Heart left ventricle (tissue), 16 donors: Measurements from ENCODE around the gene CFAP45. TPM values are rescaled to one million over a fixed set of nuclear protein-coding genes. Genes with fewer than 3 reads are reported as not detected.

Source experiments
- ATAC-seq, 4 donors: fragments of 200-7000 bp; cut with Tn5 transposase; one replicate each; pipeline ENCODE4 v1.9.1; 2020 to 2022; ENCODE audit warnings: moderate library complexity in 4 of 4, mild to moderate bottlenecking in 3 of 4, moderate number of reproducible peaks in 1 of 4
- DNase-seq, 5 donors: peaks; one replicate each; pipeline ENCODE4 v3.0.0-alpha.2; 2020
- H3K27ac ChIP-seq, 12 donors: fragments of 200-600 bp; sonication (generic) in 4 of 12; one replicate each; pipeline versions ENCODE4 v1.5.0 to v1.8.0; 2016 to 2022; ENCODE audit warnings: mild to moderate bottlenecking in 2 of 12
- H3K27me3 ChIP-seq, 9 donors: fragments of 200-600 bp; sonication (generic) in 2 of 9; one replicate each; pipeline versions ENCODE4 v1.5.1 to v1.8.0; 2016 to 2022; ENCODE audit warnings: mild to moderate bottlenecking in 3 of 9
- H3K36me3 ChIP-seq, 9 donors: fragments of 200-600 bp; sonication (generic) in 2 of 9; one replicate each; pipeline versions ENCODE4 v1.5.0 to v1.8.0; 2018 to 2022; ENCODE audit warnings: mild to moderate bottlenecking in 2 of 9
- H3K4me1 ChIP-seq, 12 donors: fragments of 200-600 bp; sonication (generic) in 4 of 12; one replicate each; pipeline versions ENCODE4 v1.5.0 to v1.8.0; 2016 to 2022; ENCODE audit warnings: mild to moderate bottlenecking in 3 of 12
- H3K4me3 ChIP-seq, 12 donors: fragments of 200-600 bp; sonication (generic) in 4 of 12; one replicate each; pipeline versions ENCODE4 v1.5.0 to v1.8.0; 2017 to 2022; ENCODE audit warnings: mild to moderate bottlenecking in 9 of 12, moderate library complexity in 4 of 12
- H3K9me3 ChIP-seq, 12 donors: fragments of 200-600 bp; sonication (generic) in 4 of 12; one replicate each; pipeline versions ENCODE4 v1.5.0 to v1.8.0; 2016 to 2022; ENCODE audit warnings: mild to moderate bottlenecking in 1 of 12
- POLR2A ChIP-seq, 2 donors: fragments of 450-650 bp; IDR thresholded peaks; one replicate each; pipeline ENCODE4 v1.6.1; 2017; ENCODE audit warnings: antibody characterized with exemption in 2 of 2, mild to moderate bottlenecking in 2 of 2, moderate library complexity in 2 of 2
- WGBS, 4 donors: extraction: QIAGEN DNeasy Blood & Tissue Kit in 2 of 4; methylation state at CpG; one replicate each; pipeline versions ENCODE4 v1.1.5 to v1.1.7; 2013 to 2018; 5-methylcytosine and 5-hydroxymethylcytosine counted together
- intact Hi-C, 10 donors: fragments of 100-400 bp; cut with DNase I; formaldehyde crosslinking; loops; one replicate each; pipeline versions ENCODE4 v1.11.1 to v1.14.2; 2022
- polyA plus RNA-seq, 2 donors: library from polyadenylated mRNA; stranded (reverse); fragments of 200-250 nt; gene quantifications; one replicate each; pipeline ENCODE4 v1.2.3, GENCODE V29; 2013
- total RNA-seq, 9 donors: library from RNA; depleted of rRNA in 2 of 9; stranded (reverse); fragments of >200 nt in 2 of 9; fragmentation: NEBNext Ultra II Directional in 3 of 9; extraction: Animal tissue kit (Norgen Biotek cat#: 25700) in 3 of 9; gene quantifications; one replicate each; pipeline versions ENCODE4 v1.1.0 to v1.2.4, GENCODE V29; 2016 to 2023
- TF ChIP-seq, protein P1 (sequence below), 12 donors: fragments of 200-600 bp; sonication (generic) in 4 of 12; IDR thresholded peaks; one replicate each; pipeline versions ENCODE4 v1.5.0 to v1.8.0; 2018 to 2022; ENCODE audit warnings: antibody characterized with exemption in 12 of 12, mild to moderate bottlenecking in 5 of 12
- donor health status: ischemic (EF 13 %, LVEDD 7.1; RV severe dilation, severe dysfunction).
- donor health status: healthy with polysubstance abuse.
- donor health status: DM: no; HTN: yes; CAD: no.
- donor health status: DM: no; HTN: no; CAD: no.
- donor health status: ischemic (EF 25% LVEDD 6.9; RV normal size, moderate dysfunction).
- donor health status: ischemic (EF 25% LVEDD 5.7; RV mildly dilated, moderate dysfunction).
- donor health status: healthy.
- donor health status: DM: yes; HTN: yes; CAD: no.
- donor health status: ischemic (EF 35%, LVEDD 5.7; RV mildly dilated, moderate dysfunction).
- donor health status: nonischemic (EF 11% LVEDD 7.7; RV severe dilation, severe dysfunction).
- donor health status: DM: yes; HTN: yes; CAD: no.
- donor health status: PGD.
- donor health status: ischemic (EF 29% LVEDD 5.4; RV normal size, mild dysfunction).
- donor health status: nonischemic (EF 23%, LVEDD 6.1; RV moderate dilation, normal function).

CFAP45 gene
- total and polyA plus RNA-seq, 11 donors = 0.29 to 1.8 (median 0.62) TPM; not detected in 2

DNA sequence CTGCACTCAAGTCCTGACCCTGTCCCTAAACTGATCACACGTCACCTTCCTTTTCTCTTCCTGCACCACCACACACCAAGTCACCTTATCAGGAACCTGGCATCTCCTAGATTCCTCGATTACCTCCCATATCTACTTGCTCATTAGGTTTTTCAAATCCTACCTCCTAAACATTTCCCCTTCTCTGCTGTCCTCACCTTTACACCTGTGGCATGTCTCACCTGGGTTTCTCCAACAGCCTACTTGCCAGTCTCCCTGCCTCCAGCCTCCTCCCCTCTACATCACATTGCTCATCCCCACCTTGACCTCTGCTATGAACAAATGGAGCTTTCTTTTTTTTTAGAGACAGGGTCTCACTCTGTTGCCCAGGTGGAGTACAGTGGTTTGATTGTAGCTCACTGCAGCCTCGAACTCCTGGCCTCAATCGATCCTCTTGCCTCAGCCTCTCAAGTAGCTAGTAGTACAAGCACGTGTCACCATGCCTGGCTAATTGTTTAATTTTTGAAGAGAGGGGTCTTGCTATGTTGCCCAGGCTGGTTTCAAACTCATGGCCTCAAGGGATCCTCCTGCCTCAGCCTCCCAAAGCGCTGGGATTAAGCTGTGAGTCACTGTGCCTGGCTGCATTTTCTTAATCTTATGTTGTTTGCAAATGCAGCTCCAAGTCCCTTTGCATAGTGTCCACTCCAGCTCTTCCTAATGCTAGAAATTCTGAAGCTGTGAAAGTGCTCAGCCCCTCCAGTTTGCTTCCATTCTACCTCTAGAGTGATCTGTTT lies 39.1 kb upstream of the CFAP45 start:
- Histone ChIP-seq H3K27me3 (peaks cover 0 to 27% (median 0%) of the 10 kb centered on the region in 9 donors), H3K4me3 (no peak overlapping the region), H3K9me3 (no peaks in the 10 kb centered on the region), H3K36me3 (no peaks in the 10 kb centered on the region), H3K27ac (no peak overlapping the region), H3K4me1 (peaks cover 0 to 23% (median 7%) of the 10 kb centered on the region in 12 donors)
- DNase-seq (no peak), ATAC-seq (no peak)
- intact Hi-C loops = loop anchor here in 2 of 10 donors (5.0 to 10.0 kb wide), 2 partner anchors 104 to 142 kb away; no protein-coding TSS in a partner anchor
- WGBS, 4 donors = 86 to 91% (median 87%) methylated on average over 6 of the region's 6 CpGs
- TF ChIP-seq, protein P1, sequence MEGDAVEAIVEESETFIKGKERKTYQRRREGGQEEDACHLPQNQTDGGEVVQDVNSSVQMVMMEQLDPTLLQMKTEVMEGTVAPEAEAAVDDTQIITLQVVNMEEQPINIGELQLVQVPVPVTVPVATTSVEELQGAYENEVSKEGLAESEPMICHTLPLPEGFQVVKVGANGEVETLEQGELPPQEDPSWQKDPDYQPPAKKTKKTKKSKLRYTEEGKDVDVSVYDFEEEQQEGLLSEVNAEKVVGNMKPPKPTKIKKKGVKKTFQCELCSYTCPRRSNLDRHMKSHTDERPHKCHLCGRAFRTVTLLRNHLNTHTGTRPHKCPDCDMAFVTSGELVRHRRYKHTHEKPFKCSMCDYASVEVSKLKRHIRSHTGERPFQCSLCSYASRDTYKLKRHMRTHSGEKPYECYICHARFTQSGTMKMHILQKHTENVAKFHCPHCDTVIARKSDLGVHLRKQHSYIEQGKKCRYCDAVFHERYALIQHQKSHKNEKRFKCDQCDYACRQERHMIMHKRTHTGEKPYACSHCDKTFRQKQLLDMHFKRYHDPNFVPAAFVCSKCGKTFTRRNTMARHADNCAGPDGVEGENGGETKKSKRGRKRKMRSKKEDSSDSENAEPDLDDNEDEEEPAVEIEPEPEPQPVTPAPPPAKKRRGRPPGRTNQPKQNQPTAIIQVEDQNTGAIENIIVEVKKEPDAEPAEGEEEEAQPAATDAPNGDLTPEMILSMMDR (IDR thresholded peaks at IDR 0.05) = no peak
- TF ChIP-seq POLR2A (IDR thresholded peaks at IDR 0.05) = no peak

DNA sequence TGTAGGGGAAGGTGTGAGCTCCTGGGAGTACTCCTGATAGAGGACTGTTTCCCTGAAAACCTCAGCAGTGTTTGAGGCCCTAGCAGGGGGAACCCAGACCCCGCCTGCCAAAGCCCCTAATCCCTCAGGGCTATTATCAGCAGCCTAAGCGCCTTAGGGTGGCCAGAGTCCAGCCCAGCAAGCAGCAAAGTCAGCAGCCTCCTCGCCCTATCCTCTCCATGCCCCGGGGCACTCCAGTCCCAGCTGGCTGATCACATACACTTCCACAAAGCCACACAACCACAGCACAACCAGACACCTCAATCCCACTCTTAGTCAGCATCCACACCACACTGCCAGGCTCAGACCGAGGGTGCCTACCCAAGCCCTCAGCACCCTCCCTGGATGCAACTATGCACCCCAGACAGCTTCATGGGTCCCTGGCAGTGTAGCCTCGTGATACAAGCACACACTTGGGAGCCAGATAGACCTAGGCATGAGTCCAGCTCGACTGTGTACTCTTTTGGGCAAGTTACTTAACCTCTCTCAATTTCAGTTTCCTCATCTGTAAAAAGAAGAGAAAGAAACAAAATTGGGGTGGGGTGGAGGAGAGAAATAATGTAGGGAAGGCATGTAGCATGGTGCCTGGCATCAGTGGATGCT lies 38.4 kb upstream of the CFAP45 start:
- TF ChIP-seq POLR2A (IDR thresholded peaks at IDR 0.05) = no peak
- TF ChIP-seq, protein P1 (IDR thresholded peaks at IDR 0.05) = no peak
- 53 to 73% (median 60%) methylated on average over 7 of the region's 7 CpGs for WGBS, 4 donors
- ATAC-seq (no peak), DNase-seq (no peak)
- Histone ChIP-seq H3K4me3 (no peak overlapping the region), H3K4me1 (peaks cover 0 to 23% (median 7%) of the 10 kb centered on the region in 12 donors), H3K27ac (no peak overlapping the region), H3K9me3 (no peaks in the 10 kb centered on the region), H3K36me3 (no peaks in the 10 kb centered on the region), H3K27me3 (peaks cover 0 to 24% (median 0%) of the 10 kb centered on the region in 9 donors)
- intact Hi-C loops = loop anchor here in 2 of 10 donors (5.0 to 10.0 kb wide), 2 partner anchors 104 to 141 kb away; no protein-coding TSS in a partner anchor

- Histone ChIP-seq H3K27me3 (peaks cover 0 to 15% (median 0%) of the 10 kb centered on the region in 9 donors), H3K36me3 (no peaks in the 10 kb centered on the region), H3K4me1 (peaks cover 0 to 23% (median 7%) of the 10 kb centered on the region in 12 donors), H3K9me3 (no peaks in the 10 kb centered on the region), H3K27ac (no peak overlapping the region), H3K4me3 (no peak overlapping the region)
- TF ChIP-seq, protein P1 (IDR thresholded peaks at IDR 0.05) = no peak
- no peak for TF ChIP-seq POLR2A (IDR thresholded peaks at IDR 0.05)
- intact Hi-C loops = loop anchor here in 6 of 10 donors (2.0 to 10.0 kb wide), 4 partner anchors 68 to 140 kb away; no protein-coding TSS in a partner anchor
- DNase-seq = no peak
- no peak for ATAC-seq
- WGBS, 4 donors = 35 to 56% (median 42%) methylated on average over 4 of the region's 4 CpGs
Observed at GRCh38 chr1:159937054-159937750, 37.2 kb upstream of the CFAP45 start.
